Panc1 (cell line): Measurements from ENCODE around the gene CC2D1B.

Source experiments
- POLR2AphosphoS5 ChIP-seq: IDR thresholded peaks from 2 replicates; pipeline ENCODE4 v1.6.1; 2012; ENCODE audit warnings: mild to moderate bottlenecking, low read depth, low read length, moderate library complexity
- TCF7L2 ChIP-seq: IDR thresholded peaks from 2 replicates; pipeline ENCODE4 v1.6.1; 2011; ENCODE audit warnings: mild to moderate bottlenecking, low read depth, low read length, inconsistent platforms
- TF ChIP-seq, protein P1 (sequence below): fragments of 450-650 bp; IDR thresholded peaks from 2 replicates; pipeline ENCODE4 v1.5.1; 2017; ENCODE audit warnings: mild to moderate bottlenecking

GRCh38 chr1:52414942-52415341 lies 48.9 kb upstream of the CC2D1B start:
- TF ChIP-seq POLR2AphosphoS5, result no peak
- TF ChIP-seq, protein P1, sequence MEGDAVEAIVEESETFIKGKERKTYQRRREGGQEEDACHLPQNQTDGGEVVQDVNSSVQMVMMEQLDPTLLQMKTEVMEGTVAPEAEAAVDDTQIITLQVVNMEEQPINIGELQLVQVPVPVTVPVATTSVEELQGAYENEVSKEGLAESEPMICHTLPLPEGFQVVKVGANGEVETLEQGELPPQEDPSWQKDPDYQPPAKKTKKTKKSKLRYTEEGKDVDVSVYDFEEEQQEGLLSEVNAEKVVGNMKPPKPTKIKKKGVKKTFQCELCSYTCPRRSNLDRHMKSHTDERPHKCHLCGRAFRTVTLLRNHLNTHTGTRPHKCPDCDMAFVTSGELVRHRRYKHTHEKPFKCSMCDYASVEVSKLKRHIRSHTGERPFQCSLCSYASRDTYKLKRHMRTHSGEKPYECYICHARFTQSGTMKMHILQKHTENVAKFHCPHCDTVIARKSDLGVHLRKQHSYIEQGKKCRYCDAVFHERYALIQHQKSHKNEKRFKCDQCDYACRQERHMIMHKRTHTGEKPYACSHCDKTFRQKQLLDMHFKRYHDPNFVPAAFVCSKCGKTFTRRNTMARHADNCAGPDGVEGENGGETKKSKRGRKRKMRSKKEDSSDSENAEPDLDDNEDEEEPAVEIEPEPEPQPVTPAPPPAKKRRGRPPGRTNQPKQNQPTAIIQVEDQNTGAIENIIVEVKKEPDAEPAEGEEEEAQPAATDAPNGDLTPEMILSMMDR, result no peak
- no peak for TF ChIP-seq TCF7L2
